Umbilical cord (tissue), 2 donors: ENCODE results near the gene PHF23. TPM values are rescaled to one million over a fixed set of nuclear protein-coding genes. Genes with fewer than 3 reads are reported as not detected.
"Not testable (repeated sequence)": the region's sequence is repeated elsewhere in the genome, so short reads cannot be mapped to it uniquely, and the experiment has no call there.

ENCODE experiments used
- DNase-seq: peaks from one replicate; pipeline ENCODE4 v3.0.0-alpha.2; 2015; ENCODE audit warnings: low spot score
- total RNA-seq: library from RNA; depleted of rRNA; stranded (reverse); fragments of >200 nt; gene quantifications from one replicate; pipeline ENCODE4 v1.2.3, GENCODE V29; 2014; ENCODE audit warnings: low replicate concordance; ENCODE audit not compliant: insufficient read depth

PHF23 gene
- total RNA-seq, 1 donor from 2014 or later = 29.1 TPM

DNA sequence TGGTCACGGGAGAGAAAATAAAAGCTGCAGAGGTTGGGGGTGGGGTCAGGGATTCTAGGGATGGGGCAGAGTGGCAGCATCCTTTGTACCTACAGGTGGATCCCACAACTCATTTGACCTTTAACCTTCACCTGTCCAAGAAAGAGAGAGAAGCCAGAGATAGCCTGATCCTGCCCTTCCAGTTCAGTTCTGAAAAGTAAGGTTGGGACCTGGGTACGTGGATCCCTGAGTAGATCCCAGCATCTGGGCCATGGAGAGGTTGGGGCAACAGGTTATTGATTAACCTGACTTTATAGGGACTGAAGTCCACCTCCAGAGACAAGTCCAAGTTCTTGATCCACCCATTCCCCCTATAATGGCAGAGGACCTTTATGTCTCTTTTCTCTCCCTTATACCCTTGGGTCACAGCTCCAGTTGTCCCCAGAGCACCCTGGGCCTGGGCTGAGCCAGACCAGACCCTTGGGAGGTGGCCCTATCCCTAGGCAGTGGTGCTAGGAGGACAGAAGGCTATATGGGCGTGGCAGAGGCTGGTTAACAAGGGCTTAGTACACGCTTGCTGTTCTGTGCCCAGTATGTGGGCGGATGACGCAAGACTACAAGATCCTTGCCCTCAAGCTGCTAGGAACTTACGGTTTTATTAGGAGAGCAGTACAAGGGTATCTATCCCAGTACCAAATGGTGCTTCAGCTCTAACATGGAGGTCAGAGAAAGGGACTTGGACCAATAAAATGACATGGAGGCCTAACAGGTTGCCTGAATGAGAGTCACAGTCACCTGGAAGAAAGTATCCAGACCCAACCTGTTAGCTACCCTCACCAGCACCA, 19.7 kb upstream of the PHF23 start:
- DNase-seq = no peak

DNA sequence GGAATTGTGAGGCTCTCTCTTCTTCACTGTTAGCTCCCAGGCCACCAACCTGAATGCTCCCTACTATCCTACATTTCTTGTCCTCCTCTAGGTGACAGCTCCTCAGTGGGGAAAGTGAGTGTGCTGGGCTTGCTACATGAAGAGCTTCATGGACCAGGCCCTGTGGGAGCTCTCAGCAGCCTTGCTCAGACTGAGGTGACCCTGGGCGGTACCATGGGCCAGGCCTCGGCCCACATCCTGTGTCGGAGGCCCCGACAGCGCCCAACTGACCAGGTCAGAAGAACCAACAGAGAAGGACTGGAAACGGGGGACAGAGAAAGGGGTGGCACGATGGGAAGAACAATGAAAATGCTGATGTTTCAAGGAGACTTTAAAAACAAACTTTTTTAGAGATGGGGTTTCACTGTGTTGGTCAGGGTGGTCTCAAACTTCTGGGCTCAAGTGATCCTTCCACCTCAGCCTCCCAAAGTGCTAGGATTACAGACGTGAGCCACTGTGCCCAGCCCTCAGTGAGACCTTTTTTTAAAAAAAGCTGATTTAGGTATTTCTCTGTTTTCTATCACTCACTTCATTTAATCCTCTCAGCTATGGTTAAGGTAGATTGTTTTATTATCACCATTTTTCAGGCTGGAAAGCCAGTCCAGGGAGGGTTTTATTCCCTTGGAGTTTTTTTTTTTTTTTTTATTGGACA, 17.7 kb upstream of the PHF23 start:
- no peak for DNase-seq

DNA sequence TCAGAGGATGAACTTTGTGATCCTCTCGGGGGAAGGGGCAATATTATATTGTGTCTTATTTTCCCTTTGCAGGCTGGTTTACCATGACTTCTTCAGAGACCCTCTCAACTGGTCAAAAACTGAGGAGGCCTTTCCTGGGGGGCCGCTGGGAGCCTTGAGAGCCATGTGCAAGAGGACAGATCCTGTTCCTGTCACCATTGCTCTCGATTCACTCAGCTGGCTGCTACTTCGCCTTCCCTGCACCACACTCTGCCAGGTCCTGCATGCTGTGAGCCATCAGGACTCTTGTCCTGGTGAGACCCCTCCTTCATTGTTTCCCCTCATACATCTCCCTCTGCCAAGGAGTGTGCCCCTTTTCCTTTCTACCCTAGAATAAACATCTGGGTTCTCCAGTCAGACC, 15.3 kb upstream of the PHF23 start:
- no peak for DNase-seq

DNA sequence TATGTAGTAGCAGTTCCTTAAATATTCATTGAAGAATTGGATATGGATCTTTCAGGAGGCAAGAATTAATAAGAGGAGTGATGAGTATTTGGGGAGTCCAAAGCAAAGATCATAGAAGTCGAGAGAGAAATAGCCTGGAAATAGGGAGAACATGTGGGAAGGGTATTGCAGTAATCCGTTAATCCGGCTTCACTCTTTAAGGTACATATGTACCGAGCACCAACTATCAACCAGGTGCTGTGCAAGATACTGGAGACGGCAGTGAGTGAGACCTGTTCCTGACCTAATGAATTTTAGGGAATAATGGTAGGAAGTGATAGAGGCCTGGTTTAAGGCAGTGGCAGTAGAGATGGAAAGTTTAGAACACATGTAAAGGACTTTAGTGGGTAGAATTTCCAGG, 13.8 kb upstream of the PHF23 start:
- DNase-seq = no peak

DNA sequence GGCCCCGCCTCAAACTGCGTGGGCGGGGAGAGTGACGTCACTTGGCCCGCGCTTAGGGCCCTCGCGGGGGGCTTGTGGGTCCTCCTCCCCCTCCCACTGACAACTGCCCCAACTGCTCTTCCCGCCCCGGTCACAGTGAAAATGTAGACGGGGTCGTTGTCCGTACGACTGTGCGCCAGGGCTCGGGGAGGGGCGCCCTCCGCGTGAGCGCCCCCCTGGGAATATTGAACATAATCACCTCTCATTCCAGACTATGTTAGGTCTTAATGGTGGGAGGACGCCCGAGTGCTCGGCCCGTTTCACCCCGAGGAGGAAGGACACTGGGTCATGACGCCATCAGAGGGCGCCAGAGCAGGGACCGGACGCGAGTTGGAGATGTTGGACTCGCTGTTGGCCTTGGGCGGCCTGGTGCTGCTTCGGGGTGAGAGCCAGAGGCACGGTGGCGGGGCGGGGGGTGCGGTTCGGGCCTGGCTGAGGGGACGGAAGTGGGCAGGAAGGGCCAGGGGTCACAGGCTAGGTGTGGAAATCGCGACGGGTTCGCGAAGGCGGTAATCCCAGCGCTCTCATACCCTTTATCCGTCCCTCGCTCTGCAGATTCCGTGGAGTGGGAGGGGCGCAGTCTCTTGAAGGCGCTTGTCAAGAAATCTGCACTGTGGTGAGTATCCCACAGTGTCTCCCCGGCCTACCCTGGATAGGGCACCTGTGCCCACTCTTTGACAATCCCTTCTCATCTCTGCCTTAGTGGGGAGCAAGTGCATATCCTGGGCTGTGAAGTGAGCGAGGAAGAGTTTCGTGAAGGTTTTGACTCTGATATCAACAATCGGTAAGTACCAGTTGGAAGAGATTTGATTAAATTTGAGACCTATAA, 13.2 kb upstream of the PHF23 start, which contains the start of gene ELP5:
Gene ELP5 (plus strand): TSS at position 40 of the 868 bp plus-strand sequence. CDS start 336 bp downstream, at position 376.
- DNase-seq = peak; percentile 97

DNA sequence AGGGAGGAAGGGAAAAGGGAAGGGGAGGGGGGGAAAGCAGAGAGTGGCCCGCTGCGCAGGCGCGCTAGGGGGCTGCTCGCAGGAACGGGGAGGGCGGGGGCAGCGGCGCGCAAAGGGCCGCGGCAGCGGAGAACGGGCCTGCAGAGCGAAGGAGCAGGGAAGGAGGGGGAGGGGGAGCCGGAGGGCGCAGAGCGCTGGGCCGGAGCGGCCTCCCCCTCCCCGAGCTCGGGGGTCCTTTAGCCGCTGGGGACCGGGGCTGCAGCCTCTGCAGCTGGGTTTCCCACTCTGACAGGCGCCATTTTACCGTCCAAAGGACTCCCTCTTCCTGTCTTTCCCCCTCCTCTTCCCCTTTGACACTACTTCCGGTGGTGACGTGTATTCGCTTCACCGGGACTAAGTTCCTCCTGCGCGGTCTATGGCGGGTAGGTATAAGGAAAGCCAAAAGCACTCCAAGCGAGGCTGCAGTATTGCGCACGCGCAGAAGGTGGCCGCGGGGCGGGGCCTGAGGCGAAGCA, 12.5 kb upstream of the PHF23 start, which contains the start of gene CTDNEP1:
Gene CTDNEP1 (minus strand): TSS at position 74 of the 515 bp plus-strand sequence. CDS start 438 bp downstream, outside the sequence.
- DNase-seq = peak; percentile 100

DNA sequence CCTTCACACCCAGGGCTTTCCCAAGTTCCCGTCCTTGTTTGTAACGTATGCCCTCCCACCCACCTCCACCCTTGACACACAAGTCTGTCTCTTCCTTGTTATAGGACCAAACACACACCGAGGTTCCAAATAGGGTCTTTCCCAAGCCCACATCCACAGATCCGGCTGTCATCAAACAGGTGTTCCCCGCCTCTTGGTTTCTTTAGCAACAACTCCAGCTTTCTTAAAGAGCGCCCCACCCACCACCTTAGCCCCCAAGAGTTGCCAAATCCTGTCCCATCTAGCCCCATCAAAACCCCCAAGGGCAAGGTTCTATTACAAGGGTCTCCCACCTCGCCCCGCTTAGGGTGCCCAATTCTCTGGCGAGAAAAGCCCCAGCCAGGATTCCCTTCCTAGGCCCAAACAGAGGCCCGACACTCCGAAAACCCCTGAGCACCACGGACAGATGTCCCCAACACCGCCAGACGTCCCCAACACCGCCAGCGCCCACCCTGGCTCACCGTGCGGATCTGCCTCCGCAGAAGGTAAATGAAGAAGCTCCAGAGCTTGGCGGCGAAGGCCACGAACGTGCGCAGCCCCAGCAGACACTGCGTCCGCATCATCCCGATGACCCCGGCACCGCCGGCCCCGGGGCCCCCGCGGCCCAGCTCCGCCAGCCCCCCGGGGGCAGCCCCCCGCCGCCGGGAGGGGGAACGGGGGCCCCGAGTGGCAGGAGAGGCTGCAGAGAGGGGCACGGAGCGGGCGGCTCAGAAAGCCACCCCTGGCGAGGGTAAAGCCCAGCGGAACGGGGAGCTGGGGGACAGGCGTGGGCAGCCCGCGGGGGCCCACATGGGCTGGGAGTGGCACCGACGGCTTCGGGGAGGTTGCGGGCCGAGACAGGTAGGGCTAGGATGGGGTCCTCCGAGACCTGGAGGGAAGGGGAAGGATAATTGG, 11.7 kb upstream of the PHF23 start:
- DNase-seq = no peak

DNA sequence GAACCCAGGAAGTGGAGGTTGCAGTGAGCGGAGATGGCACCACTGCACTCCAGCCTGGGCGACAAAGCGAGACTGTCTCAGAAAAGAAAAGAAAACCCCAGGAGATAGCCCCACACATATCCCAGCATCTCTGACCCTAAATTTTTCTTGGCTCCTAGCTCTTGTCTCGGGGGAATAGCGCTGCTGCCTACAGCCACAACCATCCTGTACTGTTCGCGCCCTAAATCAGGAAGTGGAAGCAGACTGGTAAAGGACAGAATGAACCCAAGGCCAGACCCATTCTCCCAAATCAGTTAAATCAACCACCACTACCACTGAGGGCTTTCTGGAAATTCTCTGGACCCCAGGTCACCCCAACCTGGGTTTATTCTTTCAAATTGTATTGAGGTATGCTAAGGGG, 10.6 kb upstream of the PHF23 start:
- no peak for DNase-seq

DNA sequence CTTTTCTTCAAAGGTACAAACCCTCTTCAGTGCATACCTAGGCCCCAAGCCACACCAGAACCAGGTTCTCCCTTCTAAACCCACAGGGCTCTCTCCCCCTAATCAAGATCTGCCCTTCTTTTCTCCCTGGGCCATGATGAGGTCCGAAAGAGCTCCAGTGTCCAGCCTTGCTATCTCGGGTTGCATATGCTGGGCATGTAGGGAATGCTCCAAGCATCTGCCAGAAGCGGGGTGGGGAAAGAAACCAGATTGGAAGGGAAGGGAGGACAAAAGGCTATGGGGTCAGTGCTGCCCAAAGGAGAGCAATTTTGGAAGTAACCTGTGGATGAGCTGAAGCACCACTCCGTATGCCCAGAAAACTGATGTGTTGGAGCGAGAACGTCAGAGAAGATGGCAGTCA, 10.0 kb upstream of the PHF23 start:
- DNase-seq = peak; percentile 0

DNA sequence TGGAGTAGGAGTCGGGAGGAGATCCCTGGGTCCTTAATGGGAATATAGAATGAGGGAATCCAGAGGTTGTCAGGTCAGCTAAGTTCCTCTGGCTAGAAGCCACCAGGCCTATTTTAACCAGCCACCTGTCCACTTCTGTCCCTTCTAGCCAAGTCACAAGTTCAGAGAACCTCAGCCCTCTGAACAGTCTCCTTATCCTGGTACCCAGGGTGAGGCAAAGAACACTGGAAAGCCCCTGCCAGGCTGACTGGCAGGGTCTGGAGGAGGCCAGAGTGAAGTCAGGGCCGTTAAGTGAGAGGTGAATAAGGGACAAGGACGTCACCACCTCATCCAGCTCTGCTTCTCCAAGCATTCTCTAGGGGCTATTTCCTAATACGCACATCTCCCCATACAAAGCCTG, 9.5 kb upstream of the PHF23 start:
- DNase-seq = peak; percentile 1

DNA sequence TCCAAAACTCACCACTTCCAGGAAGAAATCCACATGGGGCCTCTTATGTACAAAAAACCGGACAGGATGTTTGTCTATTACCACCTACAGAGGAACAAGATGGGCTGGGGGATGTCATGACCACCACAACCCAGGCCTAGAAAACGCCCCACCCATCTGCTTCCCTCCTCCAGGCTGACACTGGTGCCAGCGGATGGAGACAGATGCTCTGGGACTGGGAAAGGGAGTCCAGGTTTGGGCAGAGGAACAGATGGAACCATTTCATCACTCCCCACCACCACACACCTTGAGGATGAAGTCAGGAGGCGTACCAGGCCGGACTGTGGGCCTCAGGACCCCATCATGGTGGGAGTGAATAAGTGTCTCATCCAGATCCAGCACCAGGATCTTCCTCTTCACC, 7.5 kb upstream of the PHF23 start:
- no peak for DNase-seq

DNA sequence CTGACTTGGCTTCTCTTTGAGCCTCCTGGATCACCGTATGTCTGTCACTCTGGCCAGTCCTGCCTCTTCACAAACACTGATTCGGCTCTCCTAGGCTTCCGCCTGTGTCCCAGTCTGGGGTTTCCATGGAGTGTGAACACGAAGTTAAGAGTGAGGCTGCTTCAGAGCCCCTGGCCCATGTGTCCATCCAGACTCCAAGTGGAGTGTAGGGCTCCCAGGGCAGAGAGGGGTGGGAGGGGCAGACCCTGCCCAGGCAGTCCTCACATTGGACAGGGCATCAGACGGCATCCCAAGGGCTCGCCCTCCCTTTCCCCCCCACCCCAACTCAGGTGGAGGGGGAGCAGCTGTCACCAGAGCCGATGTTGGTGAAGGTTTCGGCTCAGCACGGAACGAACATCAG, 4.6 kb upstream of the PHF23 start:
- DNase-seq = not testable (repeated sequence)

DNA sequence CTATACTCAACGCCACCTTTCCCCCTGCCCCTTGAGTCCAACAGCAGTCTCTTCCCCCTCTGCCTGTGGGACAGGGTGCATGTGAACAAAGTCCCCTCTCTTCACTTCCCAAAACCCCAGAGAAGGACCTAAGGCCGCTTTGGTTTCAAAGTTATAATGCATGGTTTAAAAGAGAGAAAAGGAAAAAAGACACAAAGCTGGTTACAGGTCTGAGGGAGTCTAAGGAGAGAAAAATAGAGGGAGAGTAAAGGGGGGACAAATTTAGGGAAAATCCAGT, 4.1 kb upstream of the PHF23 start:
- no peak for DNase-seq

DNA sequence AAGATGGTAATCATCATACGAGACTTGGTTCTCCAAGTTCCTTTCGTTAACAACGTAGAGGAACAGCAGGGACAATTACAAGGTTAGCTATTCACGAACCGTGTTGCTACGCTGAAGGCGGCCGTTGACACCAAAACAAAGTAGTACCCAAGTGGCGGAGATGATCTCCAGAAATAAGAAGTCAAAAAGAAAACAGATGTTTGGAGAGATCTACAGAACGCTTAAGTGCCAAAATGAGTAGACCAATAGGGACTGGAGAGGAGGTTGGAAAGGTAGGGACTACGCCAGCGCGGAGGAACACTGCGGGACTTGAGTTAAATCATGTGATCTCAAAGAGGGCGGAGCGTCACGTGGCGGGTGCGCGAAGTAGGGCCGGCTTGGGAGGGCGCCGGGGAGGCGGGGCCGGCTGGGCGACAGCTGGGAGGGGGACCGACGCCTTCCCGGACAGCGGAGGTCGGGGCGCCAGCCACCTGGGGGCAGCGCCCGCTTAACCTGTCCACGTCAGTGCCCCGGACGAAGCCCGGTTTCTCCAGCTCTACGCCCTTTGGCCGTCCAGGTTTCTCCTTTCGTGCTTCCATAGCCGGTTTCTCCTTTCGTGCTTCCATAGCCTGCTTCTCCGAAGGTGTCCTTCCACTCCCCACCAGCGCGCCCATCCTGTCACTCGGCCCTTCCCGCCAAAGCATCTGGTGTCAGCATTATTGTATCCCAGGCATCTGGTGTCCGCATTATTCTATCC, 3.6 kb upstream of the PHF23 start:
- DNase-seq = peak; percentile 98

DNA sequence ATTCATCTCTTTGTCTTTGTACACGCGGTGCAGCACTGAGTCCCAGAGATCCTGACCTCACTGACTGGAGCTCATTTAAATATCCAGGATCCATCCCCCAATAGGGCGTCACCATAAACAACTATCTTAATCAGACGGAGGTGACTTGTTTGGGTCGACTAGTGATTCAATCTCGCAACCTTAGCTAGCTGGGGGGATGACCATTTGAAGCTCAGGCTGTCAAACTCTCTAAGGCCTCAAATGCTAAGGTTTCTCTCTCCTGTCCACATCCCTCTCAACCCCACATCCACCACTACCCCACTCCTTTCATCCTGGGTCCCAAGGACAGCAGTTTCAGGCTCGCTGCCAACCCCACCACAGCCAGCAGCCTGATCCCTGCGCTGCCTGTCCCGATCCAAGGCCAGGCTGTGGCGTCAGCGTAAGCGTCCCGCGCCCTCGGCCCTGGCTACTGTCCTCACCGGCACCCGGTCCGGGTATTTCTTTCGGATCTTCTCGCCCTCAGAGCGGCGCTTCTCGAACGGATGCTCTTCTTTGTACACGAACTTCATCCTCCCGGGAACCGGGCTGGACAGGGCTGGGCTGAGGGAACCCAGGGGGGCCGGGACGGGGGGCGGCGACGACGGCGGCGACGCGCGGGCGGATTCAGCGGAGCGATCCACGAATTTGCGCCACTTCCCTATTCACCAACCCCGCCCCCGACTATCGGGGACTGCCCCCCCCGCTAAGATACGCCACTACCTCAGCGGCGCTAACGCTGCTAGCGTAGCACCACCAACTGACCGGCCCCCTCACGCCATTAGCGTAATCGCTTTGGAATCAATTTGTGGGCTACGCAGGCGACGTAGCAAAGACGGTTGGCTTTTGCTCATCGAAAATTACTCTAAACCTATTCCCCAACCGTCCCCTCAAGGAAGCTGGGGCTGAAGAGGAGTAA, 2.8 kb upstream of the PHF23 start, which contains the start of gene GABARAP:
Gene GABARAP (minus strand): TSS at position 667 of the 934 bp plus-strand sequence. CDS start 119 bp downstream, at position 548.
- peak; percentile 97 for DNase-seq

DNA sequence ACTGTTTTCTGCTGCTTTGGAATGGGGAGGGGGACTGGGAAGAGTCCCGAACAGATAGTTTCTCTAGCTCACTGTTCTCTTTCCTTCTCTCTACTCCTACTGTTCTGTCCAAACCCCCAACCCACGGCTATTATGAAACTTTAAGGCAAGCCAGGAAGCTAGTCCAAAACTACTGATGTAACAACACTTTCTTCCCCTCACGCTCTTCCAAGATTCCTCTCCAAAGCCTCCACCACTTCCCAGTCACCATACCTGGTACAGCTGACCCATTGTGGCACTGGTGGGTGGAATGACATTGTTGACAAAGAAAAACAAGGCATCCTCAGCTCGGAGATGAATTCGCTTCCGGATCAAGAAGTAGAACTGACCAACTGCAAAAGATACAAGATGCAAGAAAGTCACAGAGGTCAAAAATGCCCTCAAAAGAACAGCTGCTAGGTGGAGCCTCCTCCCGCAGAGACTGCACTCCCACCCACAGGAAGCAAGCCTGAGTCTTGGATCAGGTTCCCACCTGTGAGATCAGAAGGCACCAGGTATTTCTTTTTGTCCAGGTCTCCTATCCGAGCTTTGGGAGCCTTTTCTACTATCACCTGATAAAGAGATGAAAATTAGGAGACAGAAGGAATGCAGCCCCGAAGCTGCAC, 2.0 kb upstream of the PHF23 start:
- DNase-seq = no peak

DNA sequence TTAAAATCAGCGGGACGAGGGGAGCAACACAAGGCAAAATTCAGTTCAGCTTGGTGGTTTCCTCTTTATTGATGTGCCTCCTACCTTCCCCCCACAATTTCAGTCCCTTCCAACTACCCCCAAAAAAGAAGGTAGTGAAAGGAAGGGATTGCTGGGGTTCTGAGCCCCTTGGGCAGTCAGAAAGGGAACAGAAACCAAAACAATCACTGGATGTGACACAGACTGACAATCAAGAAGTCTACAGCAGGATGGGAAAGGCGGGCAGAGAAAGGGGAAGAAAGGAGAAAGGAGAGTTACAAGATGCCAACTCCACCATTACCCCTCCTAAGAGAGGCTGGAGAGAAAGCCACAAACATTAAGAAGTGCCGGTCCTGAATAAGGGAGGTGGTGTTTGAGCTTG, 1.1 kb upstream of the PHF23 start:
- no peak for DNase-seq

DNA sequence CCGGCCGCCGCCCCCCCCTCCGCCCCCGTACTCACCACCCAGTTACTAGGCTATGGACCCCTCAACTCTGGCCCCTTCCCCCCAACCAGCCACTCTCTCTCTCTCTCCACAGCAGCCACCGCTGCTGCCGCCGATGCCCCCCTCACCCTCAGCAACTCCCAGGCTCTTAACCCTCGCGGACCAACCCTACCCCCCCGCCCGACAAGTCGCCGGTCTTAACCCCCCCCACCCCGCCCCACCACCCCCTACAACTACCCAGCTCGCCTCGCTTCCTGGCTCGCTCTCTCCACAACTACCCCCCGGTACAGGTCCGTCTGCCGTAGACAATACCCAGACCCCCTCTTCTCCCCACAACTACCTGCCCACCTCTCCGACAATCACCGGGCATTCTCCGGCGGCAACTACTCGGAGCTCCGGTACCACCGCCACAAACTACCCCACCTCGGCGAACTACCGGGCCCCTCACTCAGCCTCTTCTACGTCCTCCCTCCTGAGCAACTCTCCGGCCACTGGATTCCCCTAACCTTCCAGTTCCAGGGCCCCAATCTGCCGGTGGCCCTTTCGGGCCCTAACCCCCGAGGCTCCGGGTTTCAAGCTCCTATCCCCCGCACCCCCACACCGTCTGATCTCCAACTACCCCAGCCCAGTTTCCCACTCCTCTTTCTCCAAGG, 702 bp downstream of the PHF23 start:
- DNase-seq = no peak
